GM23338 (cell line): ENCODE data around the gene SETDB1. TPM values are rescaled to one million over a fixed set of nuclear protein-coding genes. Genes with fewer than 3 reads are reported as not detected.

Experiments
- ATAC-seq: fragments of 200-7000 bp; cut with Tn5 transposase; 3 replicates; pipeline ENCODE4 v1.9.1; 2020
- DNase-seq: peaks from one replicate; pipeline ENCODE4 v3.0.0-alpha.2; 2015; ENCODE audit warnings: low spot score
- H2AFZ ChIP-seq: fragments of 200-600 bp; sonication (generic); 2 replicates; pipeline ENCODE4 v1.8.0; 2016; ENCODE audit warnings: antibody characterized with exemption, mild to moderate bottlenecking, moderate library complexity
- H3F3A ChIP-seq: fragments of 200-600 bp; sonication (generic); replicated peaks from 2 replicates; pipeline ENCODE4 v1.8.0; 2017; ENCODE audit warnings: antibody characterized with exemption, mixed run types, low read depth
- H3K27ac ChIP-seq: fragments of 200-600 bp; sonication (generic); 2 replicates; pipeline ENCODE4 v1.6.1; 2016; ENCODE audit warnings: low read depth
- H3K27me3 ChIP-seq: fragments of 200-600 bp; sonication (generic); 2 replicates; pipeline ENCODE4 v1.8.0; 2016; ENCODE audit warnings: mild to moderate bottlenecking, mixed run types, moderate library complexity; ENCODE audit not compliant: insufficient read depth
- H3K36me3 ChIP-seq: fragments of 200-600 bp; sonication (generic); 2 replicates; pipeline ENCODE4 v1.8.0; 2016; ENCODE audit warnings: mild to moderate bottlenecking; ENCODE audit not compliant: insufficient read depth
- H3K4me1 ChIP-seq: fragments of 200-600 bp; sonication (generic); 2 replicates; pipeline ENCODE4 v1.8.0; 2016; ENCODE audit warnings: mild to moderate bottlenecking, moderate library complexity; ENCODE audit not compliant: insufficient read depth
- H3K4me2 ChIP-seq: fragments of 200-600 bp; sonication (generic); 2 replicates; pipeline ENCODE4 v1.7.1; 2017; ENCODE audit warnings: mixed run types
- H3K4me3 ChIP-seq: fragments of 200-600 bp; sonication (generic); 2 replicates; pipeline ENCODE4 v1.6.1; 2016; ENCODE audit warnings: mixed run types
- H3K79me2 ChIP-seq: fragments of 200-600 bp; sonication (generic); replicated peaks from 2 replicates; pipeline ENCODE4 v1.8.0; 2017; ENCODE audit warnings: mild to moderate bottlenecking; ENCODE audit not compliant: insufficient read depth
- H3K9me2 ChIP-seq: fragments of 200-600 bp; sonication (generic); 2 replicates; pipeline ENCODE4 v1.8.0; 2017; ENCODE audit not compliant: insufficient read depth
- H4K20me1 ChIP-seq: fragments of 200-600 bp; sonication (generic); replicated peaks from 2 replicates; pipeline ENCODE4 v1.8.0; 2017; ENCODE audit warnings: mild to moderate bottlenecking; ENCODE audit not compliant: insufficient read depth
- H3K27ac Mint-ChIP-seq: 2 replicates; pipeline ENCODE4 v1.8.0; 2020; ENCODE audit warnings: inconsistent platforms, mild to moderate bottlenecking, moderate library complexity, mixed read lengths
- H3K27me3 Mint-ChIP-seq: 3 replicates; pipeline ENCODE4 v1.8.0; 2022; ENCODE audit warnings: low read depth, mild to moderate bottlenecking, moderate library complexity, mixed read lengths, inconsistent platforms; ENCODE audit not compliant: insufficient read depth, poor library complexity
- H3K36me3 Mint-ChIP-seq: 3 replicates; pipeline ENCODE4 v1.8.0; 2021; ENCODE audit warnings: low read depth, mild to moderate bottlenecking, inconsistent platforms, moderate library complexity, mixed read lengths
- H3K4me1 Mint-ChIP-seq: 3 replicates; pipeline ENCODE4 v1.8.0; 2020; ENCODE audit warnings: mild to moderate bottlenecking, inconsistent platforms, mixed read lengths
- H3K4me3 Mint-ChIP-seq: 3 replicates; pipeline ENCODE4 v1.8.0; 2021; ENCODE audit warnings: moderate library complexity, mild to moderate bottlenecking, inconsistent platforms, mixed read lengths
- H3K9me3 Mint-ChIP-seq: 3 replicates; pipeline ENCODE4 v1.8.0; 2020; ENCODE audit warnings: moderate library complexity, mild to moderate bottlenecking, inconsistent platforms, mixed read lengths
- ETS1 ChIP-seq: IDR thresholded peaks from 2 replicates; pipeline ENCODE4 v1.6.1; 2016; ENCODE audit warnings: antibody characterized with exemption
- EZH2 ChIP-seq: fragments of 200-600 bp; sonication (generic); IDR thresholded peaks from one replicate; pipeline ENCODE4 v1.8.0; 2017; ENCODE audit warnings: antibody characterized with exemption, mild to moderate bottlenecking, low read depth; ENCODE audit not compliant: unreplicated experiment
- JUNB ChIP-seq: IDR thresholded peaks from one replicate; pipeline ENCODE4 v1.6.1; 2016; ENCODE audit warnings: antibody characterized with exemption; ENCODE audit not compliant: unreplicated experiment
- NANOG ChIP-seq: IDR thresholded peaks from 2 replicates; pipeline ENCODE4 v1.6.1; 2016; ENCODE audit warnings: antibody characterized with exemption, borderline replicate concordance
- polyA plus RNA-seq: library from polyadenylated mRNA; unstranded; fragments of >200 nt; fragmentation: Nextera tagmentation; extraction: Ambion mirVana; gene quantifications from 2 replicates; pipeline ENCODE4 v1.2.1, GENCODE V29; 2016
- total RNA-seq: library from RNA; depleted of rRNA; stranded (reverse); fragments of >200 nt; shearing (Covaris generic); gene quantifications from 2 replicates; pipeline ENCODE4 v1.2.3, GENCODE V29; 2014
- TF ChIP-seq, protein P1 (sequence below), 2 experiments: fragments of 200-600 bp in 1 of 2; sonication (generic) in 1 of 2; conservative IDR thresholded peaks; 2 replicates each; pipeline versions ENCODE4 v1.5.1 to v1.6.1; 2016 to 2017; ENCODE audit warnings: antibody characterized with exemption in 2 of 2, low read depth in 2 of 2, mild to moderate bottlenecking in 2 of 2, moderate library complexity in 1 of 2
- TF ChIP-seq, protein P2 (sequence below): fragments of 250-450 bp; sonication (Bioruptor Pico); IDR thresholded peaks from 2 replicates; pipeline ENCODE4 v1.5.0; 2020; ENCODE audit warnings: mild to moderate bottlenecking, moderate library complexity

The SETDB1 gene
- total and polyA plus RNA-seq, 2 experiments from 2014 or later = 16.9 to 47.4 TPM

DNA sequence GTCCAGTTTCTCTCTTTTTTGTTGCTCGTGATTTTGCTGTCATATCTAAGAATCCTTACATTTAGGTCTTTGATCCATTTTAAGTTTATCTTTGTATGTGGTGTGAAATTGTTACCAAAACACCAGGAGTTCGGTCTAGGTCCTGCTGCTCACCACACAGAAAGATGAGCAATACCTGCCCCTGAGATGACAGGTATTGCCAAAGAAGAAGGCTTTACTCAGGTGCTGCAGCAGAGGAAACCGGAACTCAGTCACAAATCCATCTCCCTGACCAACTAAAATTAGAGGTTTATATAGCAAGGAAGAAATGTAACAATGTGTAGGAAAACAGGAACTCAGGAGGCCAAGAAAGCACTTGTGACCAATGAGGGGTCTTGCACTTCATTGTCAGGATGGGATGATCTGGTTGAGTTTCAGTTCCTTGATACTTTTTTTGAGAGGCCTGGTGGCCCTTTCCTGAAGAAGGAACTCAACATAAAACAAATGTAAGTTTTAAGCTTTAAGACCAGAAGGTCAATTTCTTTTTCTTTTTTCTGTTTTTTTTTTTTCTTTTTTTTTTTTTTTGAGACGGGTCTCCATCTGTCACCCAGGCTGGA, 16.5 kb upstream of the SETDB1 start (continued):
- TF ChIP-seq, protein P1, sequence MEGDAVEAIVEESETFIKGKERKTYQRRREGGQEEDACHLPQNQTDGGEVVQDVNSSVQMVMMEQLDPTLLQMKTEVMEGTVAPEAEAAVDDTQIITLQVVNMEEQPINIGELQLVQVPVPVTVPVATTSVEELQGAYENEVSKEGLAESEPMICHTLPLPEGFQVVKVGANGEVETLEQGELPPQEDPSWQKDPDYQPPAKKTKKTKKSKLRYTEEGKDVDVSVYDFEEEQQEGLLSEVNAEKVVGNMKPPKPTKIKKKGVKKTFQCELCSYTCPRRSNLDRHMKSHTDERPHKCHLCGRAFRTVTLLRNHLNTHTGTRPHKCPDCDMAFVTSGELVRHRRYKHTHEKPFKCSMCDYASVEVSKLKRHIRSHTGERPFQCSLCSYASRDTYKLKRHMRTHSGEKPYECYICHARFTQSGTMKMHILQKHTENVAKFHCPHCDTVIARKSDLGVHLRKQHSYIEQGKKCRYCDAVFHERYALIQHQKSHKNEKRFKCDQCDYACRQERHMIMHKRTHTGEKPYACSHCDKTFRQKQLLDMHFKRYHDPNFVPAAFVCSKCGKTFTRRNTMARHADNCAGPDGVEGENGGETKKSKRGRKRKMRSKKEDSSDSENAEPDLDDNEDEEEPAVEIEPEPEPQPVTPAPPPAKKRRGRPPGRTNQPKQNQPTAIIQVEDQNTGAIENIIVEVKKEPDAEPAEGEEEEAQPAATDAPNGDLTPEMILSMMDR (conservative IDR thresholded peaks at IDR 0.05; ENCODE audit: low read depth in 2 of 2) = no peak

DNA sequence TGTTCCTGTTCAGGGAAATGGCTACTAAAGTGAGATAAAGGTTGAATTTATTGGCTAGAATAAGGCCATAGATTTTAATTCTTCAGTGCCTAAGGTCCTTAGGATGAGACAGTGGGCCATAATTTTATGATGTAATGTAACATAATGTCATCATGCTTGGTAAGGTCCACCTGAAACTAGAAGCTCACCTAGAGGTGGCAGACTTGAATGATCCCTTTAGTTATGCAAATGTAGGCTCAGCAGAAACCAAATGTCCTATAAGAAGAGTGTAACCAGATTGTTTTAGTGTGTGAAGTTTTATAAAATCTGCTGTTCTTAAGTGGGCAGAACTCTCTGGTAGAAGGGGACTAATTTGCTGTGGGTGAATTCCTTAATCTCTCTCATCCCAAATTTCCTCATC, 13.5 kb upstream of the SETDB1 start:
- H3K4me2 ChIP-seq = peak overlapping the region; percentile 15; the same call in 1 of the 2 replicates
- peaks cover 4% of the 10 kb centered on the region; the same call in 2 of the 3 replicates for H3K9me3 Mint-ChIP-seq
- peak; percentile 65 for ATAC-seq
- H3K4me3 ChIP-seq = no peak overlapping the region
- H3K4me1 ChIP-seq = peaks cover 5% of the 10 kb centered on the region
- no peak overlapping the region for H3K4me3 Mint-ChIP-seq
- no peak for TF ChIP-seq JUNB
- TF ChIP-seq NANOG = no peak
- no peak for TF ChIP-seq EZH2
- TF ChIP-seq, protein P2, sequence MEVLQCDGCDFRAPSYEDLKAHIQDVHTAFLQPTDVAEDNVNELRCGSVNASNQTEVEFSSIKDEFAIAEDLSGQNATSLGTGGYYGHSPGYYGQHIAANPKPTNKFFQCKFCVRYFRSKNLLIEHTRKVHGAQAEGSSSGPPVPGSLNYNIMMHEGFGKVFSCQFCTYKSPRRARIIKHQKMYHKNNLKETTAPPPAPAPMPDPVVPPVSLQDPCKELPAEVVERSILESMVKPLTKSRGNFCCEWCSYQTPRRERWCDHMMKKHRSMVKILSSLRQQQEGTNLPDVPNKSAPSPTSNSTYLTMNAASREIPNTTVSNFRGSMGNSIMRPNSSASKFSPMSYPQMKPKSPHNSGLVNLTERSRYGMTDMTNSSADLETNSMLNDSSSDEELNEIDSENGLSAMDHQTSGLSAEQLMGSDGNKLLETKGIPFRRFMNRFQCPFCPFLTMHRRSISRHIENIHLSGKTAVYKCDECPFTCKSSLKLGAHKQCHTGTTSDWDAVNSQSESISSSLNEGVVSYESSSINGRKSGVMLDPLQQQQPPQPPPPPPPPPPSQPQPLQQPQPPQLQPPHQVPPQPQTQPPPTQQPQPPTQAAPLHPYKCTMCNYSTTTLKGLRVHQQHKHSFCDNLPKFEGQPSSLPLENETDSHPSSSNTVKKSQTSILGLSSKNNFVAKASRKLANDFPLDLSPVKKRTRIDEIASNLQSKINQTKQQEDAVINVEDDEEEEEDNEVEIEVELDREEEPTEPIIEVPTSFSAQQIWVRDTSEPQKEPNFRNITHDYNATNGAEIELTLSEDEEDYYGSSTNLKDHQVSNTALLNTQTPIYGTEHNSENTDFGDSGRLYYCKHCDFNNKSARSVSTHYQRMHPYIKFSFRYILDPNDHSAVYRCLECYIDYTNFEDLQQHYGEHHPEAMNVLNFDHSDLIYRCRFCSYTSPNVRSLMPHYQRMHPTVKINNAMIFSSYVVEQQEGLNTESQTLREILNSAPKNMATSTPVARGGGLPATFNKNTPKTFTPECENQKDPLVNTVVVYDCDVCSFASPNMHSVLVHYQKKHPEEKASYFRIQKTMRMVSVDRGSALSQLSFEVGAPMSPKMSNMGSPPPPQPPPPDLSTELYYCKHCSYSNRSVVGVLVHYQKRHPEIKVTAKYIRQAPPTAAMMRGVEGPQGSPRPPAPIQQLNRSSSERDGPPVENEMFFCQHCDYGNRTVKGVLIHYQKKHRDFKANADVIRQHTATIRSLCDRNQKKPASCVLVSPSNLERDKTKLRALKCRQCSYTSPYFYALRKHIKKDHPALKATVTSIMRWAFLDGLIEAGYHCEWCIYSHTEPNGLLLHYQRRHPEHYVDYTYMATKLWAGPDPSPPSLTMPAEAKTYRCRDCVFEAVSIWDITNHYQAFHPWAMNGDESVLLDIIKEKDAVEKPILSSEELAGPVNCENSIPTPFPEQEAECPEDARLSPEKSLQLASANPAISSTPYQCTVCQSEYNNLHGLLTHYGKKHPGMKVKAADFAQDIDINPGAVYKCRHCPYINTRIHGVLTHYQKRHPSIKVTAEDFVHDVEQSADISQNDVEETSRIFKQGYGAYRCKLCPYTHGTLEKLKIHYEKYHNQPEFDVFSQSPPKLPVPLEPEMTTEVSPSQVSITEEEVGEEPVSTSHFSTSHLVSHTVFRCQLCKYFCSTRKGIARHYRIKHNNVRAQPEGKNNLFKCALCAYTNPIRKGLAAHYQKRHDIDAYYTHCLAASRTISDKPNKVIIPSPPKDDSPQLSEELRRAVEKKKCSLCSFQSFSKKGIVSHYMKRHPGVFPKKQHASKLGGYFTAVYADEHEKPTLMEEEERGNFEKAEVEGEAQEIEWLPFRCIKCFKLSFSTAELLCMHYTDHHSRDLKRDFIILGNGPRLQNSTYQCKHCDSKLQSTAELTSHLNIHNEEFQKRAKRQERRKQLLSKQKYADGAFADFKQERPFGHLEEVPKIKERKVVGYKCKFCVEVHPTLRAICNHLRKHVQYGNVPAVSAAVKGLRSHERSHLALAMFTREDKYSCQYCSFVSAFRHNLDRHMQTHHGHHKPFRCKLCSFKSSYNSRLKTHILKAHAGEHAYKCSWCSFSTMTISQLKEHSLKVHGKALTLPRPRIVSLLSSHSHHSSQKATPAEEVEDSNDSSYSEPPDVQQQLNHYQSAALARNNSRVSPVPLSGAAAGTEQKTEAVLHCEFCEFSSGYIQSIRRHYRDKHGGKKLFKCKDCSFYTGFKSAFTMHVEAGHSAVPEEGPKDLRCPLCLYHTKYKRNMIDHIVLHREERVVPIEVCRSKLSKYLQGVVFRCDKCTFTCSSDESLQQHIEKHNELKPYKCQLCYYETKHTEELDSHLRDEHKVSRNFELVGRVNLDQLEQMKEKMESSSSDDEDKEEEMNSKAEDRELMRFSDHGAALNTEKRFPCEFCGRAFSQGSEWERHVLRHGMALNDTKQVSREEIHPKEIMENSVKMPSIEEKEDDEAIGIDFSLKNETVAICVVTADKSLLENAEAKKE (CRISPR knock-in tag) = peak; percentile 81; the same call in 1 of the 2 replicates
- no peak for TF ChIP-seq ETS1
- TF ChIP-seq, protein P1 (conservative IDR thresholded peaks at IDR 0.05; ENCODE audit: low read depth in 2 of 2) = no peak
- DNase-seq = peak; percentile 39
- H3F3A ChIP-seq = no peaks in the 10 kb centered on the region
- peak overlapping the region; percentile 82 for H3K27ac Mint-ChIP-seq
- no peaks in the 10 kb centered on the region for H3K79me2 ChIP-seq
- H3K36me3 Mint-ChIP-seq = peaks cover 4% of the 10 kb centered on the region; the same call in 1 of the 3 replicates
- H3K4me1 Mint-ChIP-seq = peaks cover 12% of the 10 kb centered on the region; the same call in 2 of the 3 replicates
- H3K36me3 ChIP-seq = no peaks in the 10 kb centered on the region
- H3K9me2 ChIP-seq = no peaks in the 10 kb centered on the region
- H2AFZ ChIP-seq = no peak overlapping the region
- H3K27me3 ChIP-seq = no peaks in the 10 kb centered on the region
- H3K27ac ChIP-seq = no peak overlapping the region; the same call in 1 of the 2 replicates
- peaks cover 7% of the 10 kb centered on the region for H3K27me3 Mint-ChIP-seq
- no peaks in the 10 kb centered on the region for H4K20me1 ChIP-seq
